T follicular helper cell (primary cell): ENCODE results near the gene PSMA2.

Source experiments
- DNase-seq: peaks from one replicate; pipeline ENCODE4 v3.0.0-alpha.2; 2020; ENCODE audit warnings: low read depth
- total RNA-seq, 2 experiments: gene quantifications; one replicate each; lab custom pipeline; 2026; lab: John Stamatoyannopoulos, UW

The PSMA2 gene
- total RNA-seq = 5.5 to 6.0 reads per million in 2 experiments

DNA sequence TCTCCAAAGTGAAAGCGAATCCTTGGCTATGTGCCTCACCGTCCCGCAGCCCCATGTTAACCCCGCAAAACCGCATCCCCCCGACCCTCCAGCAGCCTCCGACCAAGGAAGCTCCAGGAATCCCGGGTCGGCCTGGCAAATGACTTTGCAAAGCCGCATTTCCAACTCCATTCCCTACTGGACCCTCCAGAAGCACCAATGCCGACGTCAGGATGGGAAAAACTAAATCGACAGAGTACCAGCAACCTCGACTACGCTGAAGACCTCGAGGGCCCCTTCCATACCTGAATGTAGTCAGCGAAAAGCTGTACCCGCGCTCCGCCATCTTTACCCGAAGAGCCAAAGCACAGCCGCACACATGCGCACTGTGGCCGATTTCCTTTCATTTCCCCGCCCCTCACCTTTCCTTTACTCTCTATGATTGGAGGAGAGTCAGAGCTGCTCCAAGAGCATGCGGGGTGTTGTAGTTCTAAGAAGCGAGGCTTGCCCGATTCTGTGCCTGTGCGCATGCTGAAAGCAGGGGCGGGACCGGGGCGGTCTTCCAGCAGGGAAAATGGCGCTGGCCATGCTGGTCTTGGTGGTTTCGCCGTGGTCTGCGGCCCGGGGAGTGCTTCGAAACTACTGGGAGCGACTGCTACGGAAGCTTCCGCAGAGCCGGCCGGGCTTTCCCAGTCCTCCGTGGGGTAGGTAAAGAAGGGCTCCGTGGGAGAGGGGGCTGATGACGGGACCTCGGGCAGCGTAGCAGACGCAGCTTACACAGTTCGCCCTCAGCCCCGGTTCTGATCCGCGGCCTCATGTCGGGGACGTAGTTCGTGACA is at the start of gene PSMA2, which contains the start of gene MRPL32:
Gene PSMA2, minus strand, starts transcription at position 341 of the 818 bp plus-strand sequence. Its CDS starts 16 bp downstream, at position 325.
Gene MRPL32, plus strand, starts transcription at position 543 of the 818 bp plus-strand sequence. Its CDS starts 11 bp downstream, at position 554.
- DNase-seq = peak; percentile 89

DNA sequence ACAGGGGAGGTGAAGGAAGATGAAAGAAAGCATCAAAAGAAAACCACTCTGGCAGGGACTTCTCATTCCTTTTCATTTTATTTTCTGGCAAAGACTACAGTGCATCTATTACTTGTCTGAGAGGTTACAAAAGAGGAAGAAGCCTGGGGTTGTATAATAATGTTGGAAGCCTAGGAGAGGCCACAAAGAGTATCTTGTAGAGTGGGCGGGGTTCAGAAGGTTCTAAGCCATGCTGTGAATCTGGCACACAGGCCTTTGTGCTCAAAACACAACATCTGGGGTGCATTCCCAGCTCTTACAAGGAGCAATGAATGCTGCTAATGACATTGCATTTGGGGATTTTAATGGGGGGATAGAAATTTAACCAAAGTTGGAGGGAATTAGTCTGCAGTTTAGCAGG is 49.6 kb upstream of the PSMA2 start:
- DNase-seq = no peak

DNA sequence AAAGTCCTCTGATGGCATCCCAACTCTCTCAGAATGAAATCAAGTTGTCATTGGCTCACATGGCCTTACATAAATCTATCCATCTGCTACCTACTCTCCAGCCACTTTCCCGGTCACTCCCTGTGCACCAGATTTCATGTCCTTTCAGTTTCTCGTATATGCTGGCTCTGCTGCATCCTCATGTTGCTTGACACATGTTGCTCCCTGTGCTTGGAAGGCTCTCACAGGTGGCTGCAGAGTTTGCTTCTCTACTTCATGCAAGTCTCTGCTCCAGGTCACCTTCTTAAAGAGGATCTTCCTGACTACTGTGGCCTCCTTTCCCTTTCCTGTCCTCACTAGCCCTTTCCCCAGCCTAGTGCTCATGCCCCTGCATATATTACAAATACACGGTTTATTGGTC is 48.5 kb upstream of the PSMA2 start:
- DNase-seq = no peak

DNA sequence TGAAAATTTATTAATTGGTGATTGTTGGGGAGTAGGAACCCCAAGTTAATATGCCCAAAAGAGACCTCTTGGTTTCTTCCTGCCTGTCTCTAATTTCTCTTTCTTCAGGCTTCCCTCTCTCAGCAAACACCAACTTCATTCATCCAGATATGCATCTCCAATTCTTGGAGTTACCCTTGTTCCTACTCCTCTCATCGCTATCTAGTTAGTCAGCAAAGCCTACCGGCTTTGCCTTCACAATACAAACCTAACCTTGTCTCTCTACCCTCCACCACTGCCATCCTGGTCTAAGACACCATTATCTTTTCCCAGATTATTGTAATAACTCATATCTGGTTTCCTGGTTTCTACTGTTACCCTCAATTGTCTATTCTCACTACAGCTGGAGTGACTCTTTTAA is 48.1 kb upstream of the PSMA2 start:
- no peak for DNase-seq

DNA sequence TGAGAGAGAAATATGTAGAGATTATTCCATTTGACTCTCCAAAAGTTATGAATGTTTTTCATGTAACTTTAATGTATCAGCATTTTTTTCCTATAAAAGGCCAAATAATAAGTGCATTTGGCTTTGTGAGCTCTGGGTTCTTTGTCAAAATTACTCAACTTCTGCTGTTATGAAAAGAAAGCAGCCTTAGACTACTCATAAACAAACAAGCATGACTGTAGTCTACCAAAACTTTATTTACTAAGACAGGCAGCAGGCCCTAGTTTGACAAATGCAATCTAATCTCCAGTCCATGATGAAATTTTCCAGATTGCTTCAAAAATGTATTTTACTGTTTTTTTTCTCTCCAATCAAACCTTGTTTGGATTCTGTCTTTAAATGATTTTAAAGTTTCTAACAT is 46.5 kb upstream of the PSMA2 start:
- DNase-seq = no peak

DNA sequence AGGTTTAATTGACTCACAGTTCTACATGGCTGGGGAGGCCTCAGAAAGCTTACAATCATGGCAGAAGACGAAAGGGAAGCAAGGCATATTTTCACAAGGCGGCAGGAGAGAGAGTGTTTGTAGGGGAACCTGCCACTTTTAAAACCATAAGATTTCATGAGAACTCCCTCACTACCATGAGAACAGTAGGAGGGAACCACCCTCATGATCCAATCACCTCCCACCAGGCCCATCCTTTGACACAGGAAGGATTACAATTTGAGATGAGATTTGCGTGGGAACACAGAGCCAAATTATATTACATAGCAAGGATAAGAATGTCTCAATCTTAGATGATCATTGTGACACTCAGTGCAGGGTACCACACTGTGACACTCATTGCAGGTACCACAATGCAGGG is 44.4 kb upstream of the PSMA2 start:
- DNase-seq = no peak

DNA sequence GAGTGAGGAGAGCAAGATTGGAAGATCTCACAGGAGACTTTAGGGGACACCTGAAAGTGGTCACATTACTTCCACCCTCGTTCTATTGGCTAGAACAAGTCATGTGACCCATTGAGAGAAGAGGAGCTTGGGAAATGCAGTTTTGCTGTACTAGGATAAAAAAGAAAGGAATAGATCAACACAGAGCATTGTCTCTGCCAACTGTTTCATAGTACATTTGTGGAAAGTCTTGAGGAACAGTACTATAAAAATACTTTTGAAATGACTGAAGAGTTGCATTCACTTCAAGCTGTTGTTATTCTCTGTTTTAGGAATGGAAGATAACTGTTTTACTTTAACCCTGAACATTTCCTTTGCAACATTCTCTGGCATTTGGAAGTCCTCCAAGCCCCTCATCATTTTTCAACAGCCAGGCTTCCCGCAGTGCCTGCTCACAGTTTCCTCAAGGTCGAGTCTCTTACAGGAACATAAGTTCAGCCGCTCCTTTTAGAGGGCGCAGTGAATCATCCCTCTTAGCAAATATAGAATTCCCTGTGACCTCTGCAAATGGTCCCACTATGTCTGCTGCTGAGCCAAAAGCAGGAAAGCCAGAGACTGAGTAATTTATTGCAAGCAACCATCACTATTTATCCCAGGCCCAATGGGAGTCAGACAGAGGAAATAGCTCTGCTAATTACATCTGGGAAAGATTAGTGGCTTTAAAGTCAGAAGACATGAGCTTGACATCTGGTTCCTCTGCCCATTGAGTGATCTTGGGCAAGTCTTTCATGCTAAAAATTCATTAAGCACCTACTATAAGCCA is 40.9 kb upstream of the PSMA2 start:
- DNase-seq = no peak

DNA sequence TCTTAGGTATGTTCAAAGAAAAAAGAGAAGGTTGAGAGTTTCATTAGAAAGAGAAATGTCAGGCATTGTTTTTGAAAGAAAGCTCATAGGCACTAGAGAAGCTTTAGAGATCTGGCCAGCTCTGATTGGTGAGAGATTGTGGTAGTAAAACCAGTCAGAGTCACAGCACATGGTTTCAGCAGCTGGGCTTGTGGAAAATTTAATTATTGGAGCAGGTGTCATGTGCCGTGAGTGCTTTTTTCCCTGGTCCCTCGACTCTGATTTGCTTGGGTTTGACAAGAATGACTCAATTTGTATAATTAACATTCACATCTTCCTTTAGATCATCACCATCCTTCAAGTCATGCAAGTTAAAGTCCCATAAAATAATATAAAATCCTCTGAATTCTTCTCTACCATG is 35.4 kb upstream of the PSMA2 start:
- DNase-seq = no peak

DNA sequence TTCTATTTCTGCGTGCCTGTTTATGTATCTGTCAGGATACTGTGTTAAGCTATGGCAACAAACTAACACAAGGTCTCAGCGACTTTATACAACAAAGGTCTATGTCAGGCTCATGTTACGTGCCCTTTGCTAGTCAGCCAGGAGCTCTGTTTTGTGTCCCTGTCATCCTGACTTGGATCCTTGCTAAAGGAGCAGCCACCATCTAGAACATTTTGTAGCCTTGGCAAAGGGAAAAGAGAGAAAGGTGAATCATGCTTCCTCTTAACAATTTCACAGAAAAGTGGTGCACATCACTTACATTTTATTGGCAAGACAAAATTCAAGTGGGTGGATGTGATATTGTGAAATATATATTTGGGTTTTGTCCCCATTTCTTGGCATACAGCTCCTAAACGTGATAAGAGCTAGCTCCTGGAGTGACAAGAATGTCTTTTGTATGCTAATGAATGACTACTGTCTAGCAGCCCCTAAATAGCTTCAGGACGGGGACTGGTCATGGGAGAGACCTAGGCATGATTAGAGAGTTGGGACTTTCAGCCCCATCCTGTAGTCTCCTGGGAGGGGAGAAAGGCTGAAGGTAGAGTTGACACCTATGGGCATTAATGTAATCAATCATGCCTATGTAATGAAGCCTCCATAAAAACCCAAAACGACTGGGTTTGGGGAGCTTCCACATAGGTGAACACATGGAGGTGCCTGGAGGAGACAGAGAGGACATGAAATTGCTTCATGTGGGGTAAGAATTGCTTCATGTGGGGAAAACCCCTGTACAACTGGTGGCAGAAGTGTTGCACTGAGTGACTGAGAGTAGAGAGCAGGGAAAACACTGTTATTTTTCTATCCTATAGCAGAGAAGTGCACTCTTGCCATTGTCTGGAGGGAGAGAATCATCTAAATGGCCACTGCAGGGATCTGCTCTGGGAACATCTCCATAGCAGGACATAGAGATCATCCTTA is 33.2 kb upstream of the PSMA2 start:
- DNase-seq = no peak

DNA sequence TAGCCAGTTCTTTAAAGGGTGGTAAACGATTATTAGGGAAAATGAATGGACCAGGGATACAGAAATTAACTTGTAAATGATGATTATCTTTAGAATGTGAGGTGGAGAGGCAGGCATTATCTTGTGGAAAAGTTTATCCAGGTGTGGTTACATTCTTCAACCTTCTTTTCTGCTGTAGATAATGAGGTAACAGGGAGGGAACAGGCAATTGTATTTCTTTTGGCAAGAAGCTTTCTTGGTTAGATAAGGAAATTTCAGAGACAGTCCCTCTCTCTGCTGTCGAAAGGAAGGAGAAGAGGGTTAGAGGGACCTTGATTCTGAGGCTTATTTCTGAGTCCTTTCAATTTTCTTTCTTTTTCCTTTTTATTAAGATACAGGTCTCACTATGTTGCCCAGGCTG is 32.3 kb upstream of the PSMA2 start:
- no peak for DNase-seq

DNA sequence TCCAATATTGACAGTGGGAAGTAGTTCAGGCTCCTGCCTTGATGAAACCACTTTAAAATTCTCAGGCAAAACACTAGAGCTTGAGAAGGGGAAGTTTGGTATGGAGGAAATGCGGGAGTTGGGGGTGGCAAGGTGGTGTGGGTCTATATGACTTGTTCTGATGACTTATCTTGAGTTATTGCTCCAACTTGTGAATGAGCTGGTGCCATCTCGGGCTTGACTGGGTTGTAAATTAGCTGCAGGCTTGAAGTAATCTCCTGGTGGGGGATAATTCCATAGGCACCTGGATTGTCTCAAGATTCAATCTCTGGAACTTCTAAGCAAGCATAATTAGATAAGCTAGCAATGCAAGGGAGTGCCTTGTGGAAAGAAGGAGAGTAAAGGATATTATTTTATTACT is 29.2 kb upstream of the PSMA2 start:
- no peak for DNase-seq

DNA sequence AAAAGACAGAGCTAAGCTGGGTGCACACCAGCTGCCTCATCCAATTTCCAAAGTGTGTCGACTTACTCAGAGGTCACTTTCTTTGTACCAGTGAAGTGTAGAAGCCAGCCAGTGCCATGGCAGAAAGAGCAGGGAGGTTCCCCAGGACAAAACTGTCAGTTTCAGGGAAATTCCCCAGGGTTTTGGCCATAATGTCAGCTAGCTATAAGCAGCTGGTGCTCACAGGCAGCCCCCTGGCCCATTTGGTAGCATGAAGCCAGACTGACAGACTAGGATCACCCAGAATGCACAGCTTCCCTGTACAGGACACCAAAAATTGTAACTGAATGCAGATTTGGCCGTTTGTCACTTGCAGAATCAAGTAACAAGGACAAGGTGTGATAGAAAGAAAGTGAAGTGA is 28.8 kb upstream of the PSMA2 start:
- no peak for DNase-seq

DNA sequence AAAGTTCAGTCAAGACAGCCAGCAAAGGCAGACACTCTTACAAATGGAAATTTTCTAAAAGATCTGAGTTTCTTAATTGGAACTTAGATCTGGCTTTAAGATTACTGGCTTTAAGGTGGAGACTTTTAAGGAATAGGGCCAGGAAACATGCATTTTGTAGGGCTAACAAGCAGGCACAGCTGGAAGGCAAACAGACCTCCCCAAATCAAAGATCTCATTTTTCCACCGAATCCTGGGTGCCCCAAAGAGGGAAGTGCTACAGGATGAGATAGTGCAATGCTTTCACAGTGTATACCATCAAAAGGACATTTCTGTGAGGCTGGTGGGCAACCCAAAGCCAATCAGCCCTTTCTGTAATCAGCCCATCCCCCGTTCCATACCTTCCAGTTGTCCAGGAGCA is 27.6 kb upstream of the PSMA2 start:
- DNase-seq = no peak

DNA sequence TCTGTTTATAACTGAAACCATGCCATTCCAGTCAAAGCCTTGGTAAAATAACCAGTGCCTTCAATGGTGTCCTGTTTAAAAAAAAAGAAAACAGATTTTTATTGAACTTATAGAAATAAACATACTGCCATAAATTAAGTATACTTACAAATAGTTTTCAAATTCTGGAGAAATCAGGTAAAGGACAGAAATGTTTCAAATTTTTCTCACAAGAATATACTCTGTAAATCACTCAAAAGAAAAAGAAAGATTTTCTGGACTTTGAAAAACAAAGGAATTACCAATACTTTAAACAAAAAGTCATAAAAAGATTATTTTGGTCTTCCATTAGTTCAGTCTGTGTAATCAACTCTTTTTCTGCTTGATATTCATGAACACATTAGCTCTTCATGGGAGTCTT is 24.1 kb upstream of the PSMA2 start:
- DNase-seq = no peak

DNA sequence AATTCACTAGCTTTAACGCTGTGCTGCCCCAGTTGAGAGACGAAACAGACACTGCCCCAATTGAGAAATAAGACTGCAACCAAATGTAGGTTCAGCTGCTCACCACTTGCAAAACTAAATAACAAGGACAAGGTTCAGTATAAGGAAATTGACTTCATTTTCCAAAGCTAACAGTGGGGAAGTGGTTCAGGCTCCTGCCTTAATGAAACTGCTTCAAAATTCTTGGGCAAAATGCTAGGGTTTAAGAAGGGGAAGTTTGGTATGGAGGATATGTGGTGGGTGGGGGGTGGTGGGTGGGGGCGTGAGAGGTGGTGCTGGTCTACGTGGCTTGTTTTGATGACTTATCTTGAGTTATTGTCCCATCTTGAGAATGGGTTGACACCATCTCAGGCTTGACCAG is 22.0 kb upstream of the PSMA2 start:
- DNase-seq = no peak

DNA sequence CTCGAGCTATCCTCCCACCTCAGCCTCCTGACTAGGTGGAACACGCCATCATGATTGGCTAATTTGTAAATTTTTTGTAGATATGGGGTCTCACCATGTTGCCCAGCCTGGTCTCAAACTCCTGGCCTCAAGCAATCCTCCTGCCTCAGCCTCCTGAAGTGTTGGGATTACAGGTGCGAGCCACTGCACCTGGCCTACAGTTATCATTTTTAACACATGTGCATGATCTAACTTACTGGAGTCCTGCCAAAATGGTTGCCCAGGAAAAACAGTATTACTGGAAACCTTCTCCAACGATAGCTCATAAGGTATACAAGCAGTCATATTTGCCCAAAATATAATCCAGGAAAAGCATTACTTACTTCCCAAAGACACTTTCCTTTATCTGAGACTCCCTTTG is 20.4 kb upstream of the PSMA2 start:
- DNase-seq = no peak

DNA sequence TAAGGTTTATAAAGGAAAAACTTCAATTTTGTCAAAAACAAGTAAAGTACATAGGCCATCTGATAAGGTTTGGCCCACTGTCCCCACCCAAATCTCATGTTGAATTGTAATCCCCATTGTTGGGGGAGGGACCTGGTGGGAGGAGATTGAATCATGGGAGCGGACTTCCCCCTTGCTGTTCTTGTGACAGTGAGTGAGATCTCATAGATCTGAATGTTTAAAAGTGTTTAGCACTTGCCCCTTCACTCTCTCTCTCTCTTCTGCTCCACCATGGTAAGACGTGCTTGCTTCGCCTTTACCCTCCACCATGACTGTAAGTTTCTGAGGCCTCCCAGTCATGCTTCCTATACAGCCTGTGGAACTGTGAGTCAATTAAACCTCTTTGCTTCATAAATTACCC is 18.4 kb upstream of the PSMA2 start:
- DNase-seq = no peak

DNA sequence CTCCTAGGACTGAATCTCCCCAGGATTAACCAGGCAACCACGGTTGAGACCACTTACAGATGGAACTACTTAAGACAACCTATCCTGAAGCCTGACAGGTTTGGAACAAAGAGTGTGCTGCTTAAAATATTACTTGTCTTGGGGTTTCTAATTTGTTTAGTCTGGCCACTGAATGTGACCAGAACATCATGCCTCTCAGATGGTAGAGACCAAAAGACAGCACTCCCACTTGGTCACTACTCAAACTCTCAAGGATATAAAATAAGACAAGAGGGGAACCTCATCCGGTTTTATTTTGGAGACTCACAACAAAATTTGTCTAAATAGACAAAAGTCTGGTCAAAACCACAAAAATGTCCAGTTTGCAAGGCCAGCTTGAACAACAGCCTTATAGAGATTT is 15.5 kb upstream of the PSMA2 start:
- no peak for DNase-seq

DNA sequence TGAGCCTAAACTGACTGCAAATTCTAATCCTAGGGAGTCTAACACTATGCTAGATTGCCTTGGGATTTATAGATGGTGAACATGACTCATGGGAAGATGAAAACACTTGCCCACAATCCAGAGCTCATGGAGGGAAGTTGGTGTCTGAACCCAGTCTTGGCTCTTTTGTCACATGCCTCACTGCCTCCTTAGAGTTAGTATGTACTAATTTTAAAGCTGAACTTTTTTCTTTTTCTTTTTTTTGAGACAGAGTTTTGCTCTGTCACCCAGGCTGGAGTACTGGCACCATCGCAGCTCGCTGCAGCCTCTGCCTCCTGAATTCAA is 14.6 kb upstream of the PSMA2 start:
- no peak for DNase-seq

DNA sequence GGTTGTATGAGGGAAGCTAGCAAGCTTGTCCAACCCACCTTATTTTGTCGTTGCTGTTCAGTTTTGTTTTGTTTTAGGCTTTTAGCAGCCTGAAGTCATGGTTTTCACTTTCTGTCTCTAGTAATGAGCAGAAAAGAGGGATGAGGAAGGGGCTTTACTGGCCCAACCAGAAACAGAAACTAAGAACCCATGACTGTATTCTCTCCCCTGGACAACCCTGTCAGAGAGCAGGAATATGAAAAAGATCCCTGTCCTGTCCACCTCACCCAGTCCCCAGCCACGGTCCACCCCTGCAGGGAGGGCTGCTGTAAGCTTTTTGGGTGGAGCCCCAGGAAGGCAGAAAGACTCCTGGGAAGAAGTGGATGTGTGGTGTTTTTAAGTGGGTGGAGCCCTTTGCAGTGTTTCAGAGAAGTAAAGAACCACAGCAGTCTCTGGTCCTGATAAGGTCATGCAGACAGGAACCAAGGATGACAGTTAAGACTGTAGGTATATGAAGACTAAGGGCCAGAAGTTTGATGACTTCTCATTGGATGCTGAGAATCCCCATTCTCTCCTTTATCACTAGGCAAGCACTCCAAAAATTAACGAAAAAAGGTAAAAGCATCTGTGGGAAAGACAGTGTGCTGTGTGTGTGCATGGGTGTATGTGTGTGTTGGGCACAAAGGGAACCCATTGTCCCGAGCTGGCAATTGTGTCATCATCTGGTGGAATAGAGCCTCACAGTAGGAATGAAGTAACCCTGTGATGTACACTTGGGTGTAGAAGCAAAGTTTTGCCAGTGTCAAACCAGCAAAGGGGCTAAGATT is 14.1 kb upstream of the PSMA2 start:
- DNase-seq = no peak
